HepG2 (cell line): Measurements from ENCODE around the gene CPNE1. TPM values are rescaled to one million over a fixed set of nuclear protein-coding genes. Genes with fewer than 3 reads are reported as not detected.

Experiments used
- CHCHD3 ChIP-seq: sonication (generic); formaldehyde crosslinking; IDR thresholded peaks from 2 replicates; pipeline ENCODE4 v1.8.0; 2022; ENCODE audit warnings: mild to moderate bottlenecking, missing genetic modification reagents, moderate library complexity
- EP300 ChIP-seq, 3 experiments: sonication (generic) in 1 of 3; formaldehyde crosslinking in 1 of 3; IDR thresholded peaks; 2 replicates each; pipeline versions ENCODE4 v1.5.1 to v1.6.1; 2011 to 2020; ENCODE audit warnings: low read depth in 2 of 3, low read length in 2 of 3, borderline replicate concordance in 1 of 3, improper control_type of control experiment in 1 of 3, mild to moderate bottlenecking in 1 of 3, missing genetic modification reagents in 1 of 3, moderate library complexity in 1 of 3
- HNRNPK ChIP-seq: fragments of 200-400 bp; formaldehyde crosslinking; IDR thresholded peaks from 2 replicates; pipeline ENCODE4 v1.6.1; 2018; ENCODE audit warnings: low read length, low read depth, moderate library complexity, mild to moderate bottlenecking; ENCODE audit not compliant: poor library complexity, severe bottlenecking
- KAT8 ChIP-seq: IDR thresholded peaks from 2 replicates; pipeline ENCODE4 v1.6.1; 2016; ENCODE audit warnings: missing genetic modification reagents, missing compliant biosample characterization
- PLRG1 ChIP-seq: fragments of 450-650 bp; conservative IDR thresholded peaks from 2 replicates; pipeline ENCODE4 v1.6.1; 2016
- REXO4 ChIP-seq: sonication (generic); formaldehyde crosslinking; IDR thresholded peaks from 2 replicates; pipeline ENCODE4 v1.8.0; 2022; ENCODE audit warnings: missing genetic modification reagents, mild to moderate bottlenecking, borderline replicate concordance
- TFDP2 ChIP-seq: sonication (generic); formaldehyde crosslinking; IDR thresholded peaks from 2 replicates; pipeline ENCODE4 v1.4.0; 2020; ENCODE audit warnings: missing genetic modification reagents
- TMF1 ChIP-seq: sonication (generic); formaldehyde crosslinking; IDR thresholded peaks from 2 replicates; pipeline ENCODE4 v1.8.1; 2022; ENCODE audit warnings: low read depth, missing genetic modification reagents
- ZNF101 ChIP-seq: sonication (generic); formaldehyde crosslinking; IDR thresholded peaks from 2 replicates; pipeline ENCODE4 v1.4.0; 2020; ENCODE audit warnings: mild to moderate bottlenecking, low read depth, missing genetic modification reagents, borderline replicate concordance
- ZNF138 ChIP-seq: sonication (generic); formaldehyde crosslinking; IDR thresholded peaks from 2 replicates; pipeline ENCODE4 v1.5.0; 2020; ENCODE audit warnings: mild to moderate bottlenecking, low read depth, missing genetic modification reagents
- ZNF205 ChIP-seq: IDR thresholded peaks from 2 replicates; pipeline ENCODE4 v1.6.1; 2018; ENCODE audit warnings: missing biosample characterization, missing genetic modification reagents
- ZNF768 ChIP-seq: sonication (generic); formaldehyde crosslinking; IDR thresholded peaks from 2 replicates; pipeline ENCODE4 v1.4.0; 2020; ENCODE audit warnings: missing genetic modification reagents
- polyA plus RNA-seq, 8 experiments: library from polyadenylated mRNA; depleted of rRNA in 3 of 8; stranded (reverse) in 7 of 8; unstranded in 1 of 8; fragments of >200 nt; fragmentation: Illumina TruSeq in 4 of 8; extraction: Trizol in 4 of 8; gene quantifications; 2 replicates each; pipeline versions ENCODE4 v1.2.1 to v1.2.3, GENCODE V29; 2011 to 2016; ENCODE audit warnings: low read depth in 4 of 8, missing spikeins in 1 of 8, mixed read lengths in 1 of 8; ENCODE audit not compliant: insufficient read depth in 1 of 8
- total RNA-seq, 5 experiments: library from RNA; depleted of rRNA; stranded (reverse); fragments of >200 nt; fragmentation: Illumina TruSeq; extraction: Trizol; gene quantifications; 2 replicates each; pipeline ENCODE4 v1.2.3, GENCODE V29; 2016; ENCODE audit warnings: low read depth in 1 of 5
- TF ChIP-seq, protein P1 (sequence below): IDR thresholded peaks from 2 replicates; pipeline ENCODE4 v1.6.1; 2016; ENCODE audit warnings: mild to moderate bottlenecking, missing biosample characterization, missing genetic modification reagents
- TF ChIP-seq, protein P2 (sequence below), 2 experiments: fragments of 450-650 bp in 1 of 2; sonication (generic) in 1 of 2; formaldehyde crosslinking in 1 of 2; IDR thresholded peaks; 2 replicates each; pipeline versions ENCODE4 v1.6.1 to v1.8.0; 2016 to 2022; ENCODE audit warnings: antibody characterized with exemption in 1 of 2, mild to moderate bottlenecking in 1 of 2, missing genetic modification reagents in 1 of 2

The CPNE1 gene
- total and polyA plus RNA-seq, 2 of the 13 experiments (the other 11 are each of a cell fraction or from before 2014, with no cell fraction given) = 408 to 431 TPM

- TF ChIP-seq TFDP2 (CRISPR knock-in tag) (peak; percentile 68; the same call in 1 of the 2 replicates), TMF1 (CRISPR knock-in tag) (no peak), ZNF205 (peak; percentile 84), HNRNPK (peak; percentile 21), PLRG1 (no peak), ZNF768 (peak; percentile 69), EP300 (IDR thresholded peaks at IDR 0.05; ENCODE audit: low read depth in 2 of 2, low read length in 2 of 2) (no peak), EP300 (CRISPR knock-in tag; IDR thresholded peaks at IDR 0.05; ENCODE audit: borderline replicate concordance) (peak; percentile 43; the same call in 1 of the 2 replicates), REXO4 (CRISPR knock-in tag) (no peak; the same call in 1 of the 2 replicates), KAT8 (CRISPR knock-in tag) (peak; percentile 63), ZNF101 (CRISPR knock-in tag) (0 out of 2 replicates have a peak, but pooled peaks have one; percentile 93), CHCHD3 (peak; percentile 19; the same call in 1 of the 2 replicates), ZNF138 (CRISPR knock-in tag) (0 out of 2 replicates have a peak, but pooled peaks have one; percentile 10)
- TF ChIP-seq, protein P1, sequence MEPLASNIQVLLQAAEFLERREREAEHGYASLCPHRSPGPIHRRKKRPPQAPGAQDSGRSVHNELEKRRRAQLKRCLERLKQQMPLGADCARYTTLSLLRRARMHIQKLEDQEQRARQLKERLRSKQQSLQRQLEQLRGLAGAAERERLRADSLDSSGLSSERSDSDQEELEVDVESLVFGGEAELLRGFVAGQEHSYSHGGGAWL (CRISPR knock-in tag) = peak; percentile 86
- TF ChIP-seq, protein P2, sequence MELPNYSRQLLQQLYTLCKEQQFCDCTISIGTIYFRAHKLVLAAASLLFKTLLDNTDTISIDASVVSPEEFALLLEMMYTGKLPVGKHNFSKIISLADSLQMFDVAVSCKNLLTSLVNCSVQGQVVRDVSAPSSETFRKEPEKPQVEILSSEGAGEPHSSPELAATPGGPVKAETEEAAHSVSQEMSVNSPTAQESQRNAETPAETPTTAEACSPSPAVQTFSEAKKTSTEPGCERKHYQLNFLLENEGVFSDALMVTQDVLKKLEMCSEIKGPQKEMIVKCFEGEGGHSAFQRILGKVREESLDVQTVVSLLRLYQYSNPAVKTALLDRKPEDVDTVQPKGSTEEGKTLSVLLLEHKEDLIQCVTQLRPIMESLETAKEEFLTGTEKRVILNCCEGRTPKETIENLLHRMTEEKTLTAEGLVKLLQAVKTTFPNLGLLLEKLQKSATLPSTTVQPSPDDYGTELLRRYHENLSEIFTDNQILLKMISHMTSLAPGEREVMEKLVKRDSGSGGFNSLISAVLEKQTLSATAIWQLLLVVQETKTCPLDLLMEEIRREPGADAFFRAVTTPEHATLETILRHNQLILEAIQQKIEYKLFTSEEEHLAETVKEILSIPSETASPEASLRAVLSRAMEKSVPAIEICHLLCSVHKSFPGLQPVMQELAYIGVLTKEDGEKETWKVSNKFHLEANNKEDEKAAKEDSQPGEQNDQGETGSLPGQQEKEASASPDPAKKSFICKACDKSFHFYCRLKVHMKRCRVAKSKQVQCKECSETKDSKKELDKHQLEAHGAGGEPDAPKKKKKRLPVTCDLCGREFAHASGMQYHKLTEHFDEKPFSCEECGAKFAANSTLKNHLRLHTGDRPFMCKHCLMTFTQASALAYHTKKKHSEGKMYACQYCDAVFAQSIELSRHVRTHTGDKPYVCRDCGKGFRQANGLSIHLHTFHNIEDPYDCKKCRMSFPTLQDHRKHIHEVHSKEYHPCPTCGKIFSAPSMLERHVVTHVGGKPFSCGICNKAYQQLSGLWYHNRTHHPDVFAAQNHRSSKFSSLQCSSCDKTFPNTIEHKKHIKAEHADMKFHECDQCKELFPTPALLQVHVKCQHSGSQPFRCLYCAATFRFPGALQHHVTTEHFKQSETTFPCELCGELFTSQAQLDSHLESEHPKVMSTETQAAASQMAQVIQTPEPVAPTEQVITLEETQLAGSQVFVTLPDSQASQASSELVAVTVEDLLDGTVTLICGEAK (IDR thresholded peaks at IDR 0.05) = no peak
- TF ChIP-seq, protein P2 (CRISPR knock-in tag; IDR thresholded peaks at IDR 0.05) = no peak; the same call in 1 of the 2 replicates
Observed at GRCh38 chr20:35616465-35617396, 48.0 kb downstream of the CPNE1 start (continued).
